Lower leg skin (tissue), 4 donors: Measurements from ENCODE around the gene GCSAML. TPM values are rescaled to one million over a fixed set of nuclear protein-coding genes. Genes with fewer than 3 reads are reported as not detected.

ENCODE experiments used
- DNase-seq, 2 donors: peaks; one replicate each; pipeline ENCODE4 v3.0.0-alpha.2; 2019; ENCODE audit warnings: low spot score in 2 of 2
- H3K4me3 ChIP-seq: fragments of 200-600 bp; sonication (generic); 2 replicates; pipeline ENCODE4 v1.5.1; 2017; ENCODE audit warnings: mild to moderate bottlenecking, low read depth; ENCODE audit not compliant: poor library complexity, severe bottlenecking
- POLR2A ChIP-seq, 2 donors: fragments of 450-650 bp; IDR thresholded peaks; one replicate each; pipeline ENCODE4 v1.6.1; 2016 to 2017; ENCODE audit warnings: antibody characterized with exemption in 2 of 2, mild to moderate bottlenecking in 1 of 2, moderate library complexity in 1 of 2
- WGBS, 2 donors: methylation state at CpG; one replicate each; pipeline ENCODE4 v1.1.5; 2018; 5-methylcytosine and 5-hydroxymethylcytosine counted together
- intact Hi-C: fragments of 100-400 bp; cut with DNase I; formaldehyde crosslinking; loops from one replicate; pipeline ENCODE4 v1.15.0; 2023; ENCODE audit warnings: low total_unique reads
- total RNA-seq, 4 donors: library from RNA; depleted of rRNA; stranded (reverse); fragments of >200 nt; gene quantifications; one replicate each; pipeline ENCODE4 v1.1.0, GENCODE V29; 2016
- TF ChIP-seq, protein P1 (sequence below), 3 donors: fragments of 450-650 bp; IDR thresholded peaks; one replicate each; pipeline ENCODE4 v1.5.1; 2016; ENCODE audit warnings: antibody characterized with exemption in 3 of 3, mild to moderate bottlenecking in 3 of 3, moderate library complexity in 2 of 3

The GCSAML gene
- total RNA-seq, 4 donors from 2014 or later = 0.08 to 0.32 (median 0.10) TPM; not detected in 1

DNA sequence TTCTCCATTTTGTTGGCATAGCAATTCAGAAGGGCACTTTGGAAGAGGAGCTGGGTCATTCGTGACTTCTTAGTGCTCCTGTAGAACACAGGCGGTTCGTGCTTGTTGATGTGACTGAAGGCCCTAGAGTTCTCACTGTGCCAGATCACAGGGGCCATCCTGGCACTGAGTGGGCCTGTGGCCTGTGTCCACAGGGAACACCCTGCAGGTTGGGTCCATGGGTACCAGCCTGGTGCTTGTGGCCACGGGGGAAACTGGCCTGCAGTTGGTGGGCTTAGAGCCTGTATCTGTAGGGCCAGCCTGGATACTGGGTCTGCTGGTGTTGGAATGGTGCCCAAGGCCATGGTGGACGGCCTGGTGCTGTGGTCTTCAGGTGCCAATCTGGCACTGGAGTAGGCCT, 65.7 kb downstream of the GCSAML start:
- intact Hi-C loops = no loop called here
- H3K4me3 ChIP-seq = no peak overlapping the region
- WGBS, 2 donors = 64 to 75% methylated on average over 5 of the region's 5 CpGs
- TF ChIP-seq, protein P1, sequence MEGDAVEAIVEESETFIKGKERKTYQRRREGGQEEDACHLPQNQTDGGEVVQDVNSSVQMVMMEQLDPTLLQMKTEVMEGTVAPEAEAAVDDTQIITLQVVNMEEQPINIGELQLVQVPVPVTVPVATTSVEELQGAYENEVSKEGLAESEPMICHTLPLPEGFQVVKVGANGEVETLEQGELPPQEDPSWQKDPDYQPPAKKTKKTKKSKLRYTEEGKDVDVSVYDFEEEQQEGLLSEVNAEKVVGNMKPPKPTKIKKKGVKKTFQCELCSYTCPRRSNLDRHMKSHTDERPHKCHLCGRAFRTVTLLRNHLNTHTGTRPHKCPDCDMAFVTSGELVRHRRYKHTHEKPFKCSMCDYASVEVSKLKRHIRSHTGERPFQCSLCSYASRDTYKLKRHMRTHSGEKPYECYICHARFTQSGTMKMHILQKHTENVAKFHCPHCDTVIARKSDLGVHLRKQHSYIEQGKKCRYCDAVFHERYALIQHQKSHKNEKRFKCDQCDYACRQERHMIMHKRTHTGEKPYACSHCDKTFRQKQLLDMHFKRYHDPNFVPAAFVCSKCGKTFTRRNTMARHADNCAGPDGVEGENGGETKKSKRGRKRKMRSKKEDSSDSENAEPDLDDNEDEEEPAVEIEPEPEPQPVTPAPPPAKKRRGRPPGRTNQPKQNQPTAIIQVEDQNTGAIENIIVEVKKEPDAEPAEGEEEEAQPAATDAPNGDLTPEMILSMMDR (IDR thresholded peaks at IDR 0.05) = no peak
- TF ChIP-seq POLR2A (IDR thresholded peaks at IDR 0.05) = no peak
- DNase-seq = no peak

Other genes with a start within 250 kb of the GCSAML start
- gene ZNF496, start 217.3 kb upstream of the GCSAML start, total RNA-seq = 10 to 100 TPM; 16.3 to 32.7 (median 25.9) TPM
- gene NLRP3, start 133.0 kb upstream of the GCSAML start, total RNA-seq = 1 to 10 TPM in 1 of 4 donors, under 1 TPM in 3; 0.13 to 1.2 (median 0.32) TPM
- gene OR2B11, start 91.0 kb upstream of the GCSAML start, total RNA-seq = not detected
- not detected for gene OR2C3, start 12.7 kb upstream of the GCSAML start, total RNA-seq
- not detected for gene OR2G2, start 39.2 kb downstream of the GCSAML start, total RNA-seq
- gene OR2G3, start 56.5 kb downstream of the GCSAML start, total RNA-seq = not detected
- gene OR13G1, start 130.6 kb downstream of the GCSAML start, total RNA-seq = not detected
- not detected for gene OR6F1, start 167.5 kb downstream of the GCSAML start, total RNA-seq
- gene OR14K1, start 189.5 kb downstream of the GCSAML start, total RNA-seq = not detected
- gene OR14A2, start 199.0 kb downstream of the GCSAML start, total RNA-seq = not detected
- not detected for gene OR1C1, start 211.4 kb downstream of the GCSAML start, total RNA-seq